Mammary epithelial cell (primary cell): Measurements from ENCODE around the gene CARMIL3.
"Not testable (repeated sequence)": the region's sequence is repeated elsewhere in the genome, so short reads cannot be mapped to it uniquely, and the experiment has no call there.

ENCODE experiments used
- CTCF ChIP-seq, 2 donors: IDR thresholded peaks in 1 of 2; conservative IDR thresholded peaks in 1 of 2; 2 replicates each; pipeline ENCODE4 v1.5.1; 2011 to 2012; ENCODE audit warnings: inconsistent platforms in 2 of 2, low read length in 2 of 2, mild to moderate bottlenecking in 2 of 2, control low read depth in 1 of 2, low read depth in 1 of 2; ENCODE audit not compliant: insufficient read depth in 1 of 2; ENCODE audit errors: extremely low read depth in 1 of 2
- EZH2 ChIP-seq: IDR thresholded peaks from 2 replicates; pipeline ENCODE4 v1.6.1; 2012; ENCODE audit warnings: low read length, inconsistent platforms, borderline replicate concordance

GRCh38 chr14:24006471-24006816, 45.4 kb upstream of the CARMIL3 start:
- not testable (repeated sequence) for TF ChIP-seq CTCF (conservative IDR thresholded peaks at IDR 0.05 in 1 of 2, IDR thresholded peaks at IDR 0.05 in 1 of 2; ENCODE audit: extremely low read depth in 1 of 2, insufficient read depth in 1 of 2, low read depth in 1 of 2, low read length in 2 of 2); EZH2
